GM19099 (cell line): Measurements from ENCODE around the gene GLB1L.

Experiments
- POLR2A ChIP-seq: IDR thresholded peaks from 3 replicates; pipeline ENCODE4 v1.6.1; 2011; ENCODE audit warnings: low read depth; ENCODE audit not compliant: insufficient read length; ENCODE audit errors: extremely low read depth

The GLB1L gene

DNA sequence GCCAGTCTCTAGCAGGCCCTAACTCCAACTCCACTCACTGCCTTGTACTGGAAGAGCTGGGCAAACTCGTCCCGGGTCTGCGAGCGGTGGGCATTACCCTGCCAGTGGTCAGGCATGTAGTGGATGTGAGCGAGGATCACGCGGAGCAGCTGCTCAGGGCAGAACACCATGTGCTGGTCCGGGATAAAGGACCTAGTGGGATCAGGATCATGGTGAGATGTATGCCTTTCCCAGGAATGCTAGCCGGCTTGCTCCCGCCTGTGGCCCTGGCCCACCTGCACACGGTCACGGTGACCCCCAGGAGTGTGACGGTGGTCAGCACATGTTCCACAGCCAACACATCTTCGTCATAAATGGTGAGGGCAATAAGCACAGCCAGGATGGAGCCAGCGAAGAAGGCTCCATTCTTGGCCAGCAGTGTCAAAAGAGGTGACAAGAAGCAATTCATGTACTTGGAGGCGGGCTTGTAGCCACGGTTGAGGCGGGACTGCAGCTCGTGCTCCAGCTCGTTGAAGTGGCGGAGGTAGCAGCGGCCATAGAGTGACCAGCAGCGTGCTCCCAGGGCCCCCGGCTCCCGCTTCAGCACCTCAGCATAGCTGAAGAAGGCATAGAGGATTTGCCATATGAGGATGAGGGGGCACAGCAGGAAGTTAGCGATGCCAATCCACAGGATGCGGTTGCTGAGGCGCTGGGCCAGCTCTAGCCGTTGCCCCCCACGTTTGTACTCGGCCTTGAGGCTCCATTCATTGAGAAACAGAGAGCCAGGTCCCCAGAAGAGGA is 21.2 kb downstream of the GLB1L start:
- no peak for TF ChIP-seq POLR2A

DNA sequence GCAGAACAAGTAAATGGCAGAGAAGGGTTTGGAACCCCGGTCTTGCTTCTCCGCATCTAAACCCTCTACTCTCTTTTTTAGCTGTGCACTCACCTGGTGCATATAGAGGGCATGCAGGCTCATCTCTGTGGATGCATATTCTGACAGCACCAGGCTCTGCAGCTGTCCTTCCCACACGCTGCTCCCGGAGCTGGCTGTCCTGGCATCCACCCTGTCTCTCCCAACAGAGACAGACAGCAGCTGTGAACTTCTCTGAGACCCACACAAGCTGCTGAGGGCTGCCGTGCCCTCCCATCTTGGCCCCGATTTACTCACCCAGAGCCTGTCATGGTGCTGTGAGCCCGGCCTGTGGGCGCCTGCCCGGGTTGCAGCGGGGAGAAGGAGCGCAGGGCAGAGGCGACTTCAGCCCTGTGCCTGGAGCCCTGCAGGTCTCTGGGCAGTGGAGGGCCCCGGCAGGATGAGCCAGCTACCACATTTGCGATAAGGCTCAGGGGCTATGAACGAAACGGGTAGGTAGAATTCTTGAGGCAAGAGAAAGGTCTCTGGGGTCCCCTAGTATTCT is 23.2 kb downstream of the GLB1L start:
- TF ChIP-seq POLR2A, result no peak

DNA sequence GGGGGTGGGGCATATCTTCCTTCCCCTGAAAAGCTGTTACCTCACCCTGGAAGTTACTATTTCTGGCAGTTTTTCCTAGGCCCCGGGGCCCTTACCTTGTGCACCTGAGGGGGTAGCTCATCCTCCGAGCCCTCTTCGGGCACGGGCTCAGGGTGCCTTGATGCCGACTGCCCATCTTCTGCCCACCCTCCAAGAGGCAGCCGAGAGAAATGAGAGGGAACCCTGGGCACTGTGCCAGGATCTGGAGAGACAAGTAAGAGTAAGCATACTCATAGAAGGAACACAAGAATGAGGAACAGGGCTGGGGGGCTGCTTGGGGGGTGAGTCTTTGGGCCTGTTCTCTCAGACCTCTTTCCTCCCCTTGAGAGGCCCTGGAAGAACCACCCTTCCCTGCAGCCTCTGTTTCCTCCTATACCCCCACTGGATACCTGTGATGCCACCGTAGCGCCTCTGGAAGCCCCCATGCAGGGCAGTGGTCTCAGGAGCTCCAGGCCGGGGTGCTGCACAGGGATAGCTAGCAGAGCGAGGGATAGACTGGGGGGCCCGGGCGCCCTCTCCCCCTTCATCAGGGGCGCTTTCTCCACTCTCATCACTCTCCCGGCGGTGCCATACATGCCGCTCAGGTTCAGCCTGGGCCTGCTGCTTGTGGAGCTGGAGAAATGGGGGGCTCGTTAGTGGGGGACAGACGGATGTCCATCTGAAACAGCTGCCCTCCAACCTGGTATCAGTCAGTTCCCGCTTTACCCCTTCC is 24.4 kb downstream of the GLB1L start:
- TF ChIP-seq POLR2A, result no peak

- TF ChIP-seq POLR2A, result no peak
Observed at GRCh38 chr2:219219784-219220532, 25.3 kb downstream of the GLB1L start.

GRCh38 chr2:219218732-219219701 is 26.2 kb downstream of the GLB1L start, which contains the start of gene ABCB6:
Gene ABCB6 (minus strand): TSS chr2:219218958. CDS start chr2:219218673, 285 bp downstream.
- peak; percentile 79 for TF ChIP-seq POLR2A

- no peak for TF ChIP-seq POLR2A
Observed at GRCh38 chr2:219218217-219218731, 27.0 kb downstream of the GLB1L start.

DNA sequence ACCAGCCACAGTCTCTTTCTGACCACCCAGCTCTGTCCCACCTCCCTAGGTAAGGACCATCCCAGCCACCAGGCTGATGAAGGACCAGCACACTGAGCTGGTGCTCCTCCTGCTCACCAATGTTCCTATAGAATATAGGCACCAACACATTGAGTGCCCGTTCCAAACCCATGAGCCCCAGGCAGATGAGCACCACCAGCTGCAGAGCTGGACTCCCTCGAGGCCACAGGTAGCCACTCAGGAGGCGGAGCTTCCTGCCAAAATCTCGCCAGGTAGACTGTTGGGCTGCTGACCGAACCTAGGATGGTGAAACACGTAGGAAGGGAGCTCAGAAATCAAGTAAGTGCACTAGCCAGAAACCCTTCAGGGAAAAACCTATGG is 28.7 kb downstream of the GLB1L start:
- no peak for TF ChIP-seq POLR2A

GRCh38 chr2:219215871-219216534 is 29.2 kb downstream of the GLB1L start:
- no peak for TF ChIP-seq POLR2A

GRCh38 chr2:219214786-219215185 is 30.5 kb downstream of the GLB1L start:
- no peak for TF ChIP-seq POLR2A

DNA sequence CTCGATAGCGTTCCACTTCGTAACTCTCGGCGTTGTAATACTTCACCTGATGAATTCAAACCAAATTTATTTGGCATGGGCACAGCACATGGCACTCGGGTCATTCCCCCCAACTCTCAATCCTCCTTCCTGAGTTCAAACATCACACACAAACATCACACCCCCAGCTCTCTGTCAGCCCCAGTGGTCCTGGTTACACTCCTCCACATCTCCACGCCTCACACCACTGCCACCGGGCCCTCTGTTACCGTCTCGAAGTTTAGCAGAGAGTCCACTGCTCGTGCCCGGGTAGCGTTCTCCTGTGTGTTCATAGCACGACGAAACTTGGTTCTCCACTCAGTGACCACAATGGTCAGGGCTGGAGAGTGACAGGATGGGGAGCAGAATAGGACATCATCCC is 31.1 kb downstream of the GLB1L start:
- no peak for TF ChIP-seq POLR2A

GRCh38 chr2:219213486-219214071 is 31.7 kb downstream of the GLB1L start:
- TF ChIP-seq POLR2A, result no peak

- TF ChIP-seq POLR2A, result no peak
Observed at GRCh38 chr2:219213026-219213415, 32.2 kb downstream of the GLB1L start.

- no peak for TF ChIP-seq POLR2A
Observed at GRCh38 chr2:219210886-219211362, 34.3 kb downstream of the GLB1L start.
